ENCODE results near the gene MAP2K7.

MAP2K7 gene

GRCh38 chr19:7940841-7941240 is 37.2 kb downstream of the MAP2K7 start:
- Histone ChIP-seq H3K4me3 (no peak overlapping the region), H3K4me1 (peaks cover 0 to 35% (median 17%) of the 10 kb centered on the region in 4 donors), H3K9me3 (no peaks in the 10 kb centered on the region), H3K27me3 (no peaks in the 10 kb centered on the region), H3K27ac (no peak overlapping the region), H3K36me3 (peaks cover 42 to 55% (median 46%) of the 10 kb centered on the region in 3 donors)
- DNase-seq, result no peak
- TF ChIP-seq CTCF (IDR thresholded peaks at IDR 0.05), result no peak
- intact Hi-C loops (cut with DNase I; ENCODE audit: low total_unique reads), result loop anchor here (10.0 kb wide), 1 partner anchor 64 kb away; the partner anchor contains the start of gene ELAVL1

GRCh38 chr19:7941895-7942596 is 38.4 kb downstream of the MAP2K7 start:
- peaks cover 30 to 43% (median 34%) of the 10 kb centered on the region in 3 donors for H3K36me3 ChIP-seq
- TF ChIP-seq CTCF (IDR thresholded peaks at IDR 0.05), result no peak
- peak overlapping the region in 1 of 2 donors; percentile 6 for H3K27ac ChIP-seq
- H3K4me1 ChIP-seq, result peaks cover 0 to 29% (median 17%) of the 10 kb centered on the region in 4 donors
- no peak for DNase-seq
- intact Hi-C loops (cut with DNase I; ENCODE audit: low total_unique reads), result loop anchor here (10.0 kb wide), 1 partner anchor 63 kb away; the partner anchor contains the start of gene ELAVL1
- H3K4me3 ChIP-seq, result peak overlapping the region; percentile 82 to 93
- no peaks in the 10 kb centered on the region for H3K27me3 ChIP-seq
- no peaks in the 10 kb centered on the region for H3K9me3 ChIP-seq

GRCh38 chr19:7942981-7943443 is 39.3 kb downstream of the MAP2K7 start:
- Histone ChIP-seq H3K4me1 (peaks cover 0 to 29% (median 17%) of the 10 kb centered on the region in 4 donors), H3K27ac (peak overlapping the region; percentile 99 to 100), H3K9me3 (no peaks in the 10 kb centered on the region), H3K4me3 (peak overlapping the region; percentile 82 to 93), H3K36me3 (peaks cover 21 to 33% (median 25%) of the 10 kb centered on the region in 3 donors), H3K27me3 (no peaks in the 10 kb centered on the region)
- intact Hi-C loops (cut with DNase I; ENCODE audit: low total_unique reads), result loop anchor here (10.0 kb wide), 1 partner anchor 62 kb away; the partner anchor contains the start of gene ELAVL1
- DNase-seq, result no peak
- no peak for TF ChIP-seq CTCF (IDR thresholded peaks at IDR 0.05)

- no peaks in the 10 kb centered on the region for H3K27me3 ChIP-seq
- H3K4me1 ChIP-seq, result peaks cover 0 to 29% (median 17%) of the 10 kb centered on the region in 4 donors
Observed at GRCh38 chr19:7943444-7944176, 39.9 kb downstream of the MAP2K7 start, which contains the start of gene TIMM44. TIMM44 (minus strand) TSS chr19:7943666; CDS start chr19:7943651, 15 bp downstream.

More at GRCh38 chr19:7943444-7944176, 39.9 kb downstream of the MAP2K7 start, which contains the start of gene TIMM44:
- Histone ChIP-seq H3K36me3 (peaks cover 19 to 27% (median 20%) of the 10 kb centered on the region in 3 donors), H3K27ac (peak within 1 kb of the TSS; percentile 99 to 100), H3K9me3 (no peaks in the 10 kb centered on the region), H3K4me3 (peak within 1 kb of the TSS; percentile 82 to 93)
- no peak for TF ChIP-seq CTCF (IDR thresholded peaks at IDR 0.05)
- intact Hi-C loops (cut with DNase I; ENCODE audit: low total_unique reads), result loop anchor here (10.0 kb wide), 1 partner anchor 61 kb away; the partner anchor contains the start of gene ELAVL1
- peak; percentile 99 to 100 for DNase-seq

Data from tibial artery (tissue), 4 donors.